ENCODE data around the gene DHX29. TPM values are rescaled to one million over a fixed set of nuclear protein-coding genes. Genes with fewer than 3 reads are reported as not detected.

Gene DHX29
- total RNA-seq, 1 experiment from 2014 or later, result 30.1 TPM

DNA sequence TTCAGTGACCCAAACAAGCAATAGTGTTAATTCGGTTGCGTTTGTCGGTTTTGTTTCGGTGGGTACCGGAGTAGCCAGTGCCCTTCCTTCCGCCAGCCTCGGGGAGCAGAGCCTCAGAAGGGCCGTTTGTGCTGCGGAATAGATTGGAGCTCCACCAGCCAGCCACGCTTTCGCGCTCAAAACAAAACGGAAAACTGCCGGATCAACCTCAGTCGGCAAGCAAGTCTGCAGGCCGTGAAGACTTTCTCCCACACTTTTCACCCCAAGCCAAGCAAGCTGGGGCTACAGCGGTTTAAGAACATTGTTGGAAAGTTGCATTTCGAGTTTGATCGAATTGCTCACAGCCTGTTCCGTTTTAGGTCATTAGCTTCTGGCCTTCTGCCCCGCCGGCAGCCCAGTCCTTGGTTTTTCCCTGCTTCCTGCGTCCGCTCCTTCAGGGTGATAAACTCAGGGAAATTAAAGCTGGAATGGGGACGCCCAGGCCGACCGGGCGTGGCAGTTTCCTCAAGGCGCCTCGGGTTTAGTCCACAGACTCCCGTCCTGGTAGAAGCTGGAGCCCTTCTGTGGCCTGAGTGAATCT lies 73.3 kb downstream of the DHX29 start:
- ATAC-seq, result 0 out of 2 replicates have a peak, but pooled peaks have one; percentile 20
- H3K4me1 ChIP-seq (ENCODE audit: control insufficient read depth, insufficient read depth, low read length), result peaks cover 12% of the 10 kb centered on the region
- ChIA-PET POLR2A (interaction anchor here (0.6 kb wide), 1 partner anchor 274 kb away, joined by 3 read pairs; no protein-coding TSS in a partner anchor), CTCF (interaction anchor here (0.6 kb wide), 1 partner anchor 1676 kb away, joined by 4 read pairs; no protein-coding TSS in a partner anchor)
- intact Hi-C loops (cut with micrococcal nuclease; ENCODE audit: unreplicated experiment), result no loop called here
- in situ Hi-C loops (cut with HindIII; ENCODE audit: low pct_unique_long_range_greater_than_20kb, low sequenced_read_pairs), result no loop called here
- BruUV-seq (replicated peaks), result no TSS peak
- H3K9me3 ChIP-seq (ENCODE audit: control insufficient read depth, insufficient read depth, low read depth, low read length), result no peaks in the 10 kb centered on the region
- H3K36me3 ChIP-seq (ENCODE audit: control insufficient read depth, insufficient read depth, low read length), result no peaks in the 10 kb centered on the region; the same call in 1 of the 2 replicates
- peak overlapping the region; percentile 72 for H3K27ac ChIP-seq (ENCODE audit: low read length)
- no peak for DNase-seq (ENCODE audit: low read depth, low spot score)
- peak overlapping the region; percentile 60 to 89 for H3K4me3 ChIP-seq (ENCODE audit: low read depth in 2 of 2, low read length in 2 of 2)
- peaks cover 3% of the 10 kb centered on the region; the same call in 1 of the 2 replicates for H3K27me3 ChIP-seq (ENCODE audit: control insufficient read depth, insufficient read depth, low read length)
- TF ChIP-seq TCF7L2 (IDR thresholded peaks at IDR 0.05; ENCODE audit: low read depth, low read length) (no peak), SIN3A (IDR thresholded peaks at IDR 0.05; ENCODE audit: borderline replicate concordance, insufficient read depth, low read depth, low read length) (no peak), POLR2AphosphoS5 (IDR thresholded peaks at IDR 0.05; ENCODE audit: low read depth, low read length) (no peak)
- TF ChIP-seq, protein P1, sequence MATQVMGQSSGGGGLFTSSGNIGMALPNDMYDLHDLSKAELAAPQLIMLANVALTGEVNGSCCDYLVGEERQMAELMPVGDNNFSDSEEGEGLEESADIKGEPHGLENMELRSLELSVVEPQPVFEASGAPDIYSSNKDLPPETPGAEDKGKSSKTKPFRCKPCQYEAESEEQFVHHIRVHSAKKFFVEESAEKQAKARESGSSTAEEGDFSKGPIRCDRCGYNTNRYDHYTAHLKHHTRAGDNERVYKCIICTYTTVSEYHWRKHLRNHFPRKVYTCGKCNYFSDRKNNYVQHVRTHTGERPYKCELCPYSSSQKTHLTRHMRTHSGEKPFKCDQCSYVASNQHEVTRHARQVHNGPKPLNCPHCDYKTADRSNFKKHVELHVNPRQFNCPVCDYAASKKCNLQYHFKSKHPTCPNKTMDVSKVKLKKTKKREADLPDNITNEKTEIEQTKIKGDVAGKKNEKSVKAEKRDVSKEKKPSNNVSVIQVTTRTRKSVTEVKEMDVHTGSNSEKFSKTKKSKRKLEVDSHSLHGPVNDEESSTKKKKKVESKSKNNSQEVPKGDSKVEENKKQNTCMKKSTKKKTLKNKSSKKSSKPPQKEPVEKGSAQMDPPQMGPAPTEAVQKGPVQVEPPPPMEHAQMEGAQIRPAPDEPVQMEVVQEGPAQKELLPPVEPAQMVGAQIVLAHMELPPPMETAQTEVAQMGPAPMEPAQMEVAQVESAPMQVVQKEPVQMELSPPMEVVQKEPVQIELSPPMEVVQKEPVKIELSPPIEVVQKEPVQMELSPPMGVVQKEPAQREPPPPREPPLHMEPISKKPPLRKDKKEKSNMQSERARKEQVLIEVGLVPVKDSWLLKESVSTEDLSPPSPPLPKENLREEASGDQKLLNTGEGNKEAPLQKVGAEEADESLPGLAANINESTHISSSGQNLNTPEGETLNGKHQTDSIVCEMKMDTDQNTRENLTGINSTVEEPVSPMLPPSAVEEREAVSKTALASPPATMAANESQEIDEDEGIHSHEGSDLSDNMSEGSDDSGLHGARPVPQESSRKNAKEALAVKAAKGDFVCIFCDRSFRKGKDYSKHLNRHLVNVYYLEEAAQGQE (IDR thresholded peaks at IDR 0.05; ENCODE audit: insufficient read depth in 1 of 2, low read depth in 2 of 2, low read length in 1 of 2), result no peak
- TF ChIP-seq, protein P2, sequence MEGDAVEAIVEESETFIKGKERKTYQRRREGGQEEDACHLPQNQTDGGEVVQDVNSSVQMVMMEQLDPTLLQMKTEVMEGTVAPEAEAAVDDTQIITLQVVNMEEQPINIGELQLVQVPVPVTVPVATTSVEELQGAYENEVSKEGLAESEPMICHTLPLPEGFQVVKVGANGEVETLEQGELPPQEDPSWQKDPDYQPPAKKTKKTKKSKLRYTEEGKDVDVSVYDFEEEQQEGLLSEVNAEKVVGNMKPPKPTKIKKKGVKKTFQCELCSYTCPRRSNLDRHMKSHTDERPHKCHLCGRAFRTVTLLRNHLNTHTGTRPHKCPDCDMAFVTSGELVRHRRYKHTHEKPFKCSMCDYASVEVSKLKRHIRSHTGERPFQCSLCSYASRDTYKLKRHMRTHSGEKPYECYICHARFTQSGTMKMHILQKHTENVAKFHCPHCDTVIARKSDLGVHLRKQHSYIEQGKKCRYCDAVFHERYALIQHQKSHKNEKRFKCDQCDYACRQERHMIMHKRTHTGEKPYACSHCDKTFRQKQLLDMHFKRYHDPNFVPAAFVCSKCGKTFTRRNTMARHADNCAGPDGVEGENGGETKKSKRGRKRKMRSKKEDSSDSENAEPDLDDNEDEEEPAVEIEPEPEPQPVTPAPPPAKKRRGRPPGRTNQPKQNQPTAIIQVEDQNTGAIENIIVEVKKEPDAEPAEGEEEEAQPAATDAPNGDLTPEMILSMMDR (IDR thresholded peaks at IDR 0.05), result no peak

DNA sequence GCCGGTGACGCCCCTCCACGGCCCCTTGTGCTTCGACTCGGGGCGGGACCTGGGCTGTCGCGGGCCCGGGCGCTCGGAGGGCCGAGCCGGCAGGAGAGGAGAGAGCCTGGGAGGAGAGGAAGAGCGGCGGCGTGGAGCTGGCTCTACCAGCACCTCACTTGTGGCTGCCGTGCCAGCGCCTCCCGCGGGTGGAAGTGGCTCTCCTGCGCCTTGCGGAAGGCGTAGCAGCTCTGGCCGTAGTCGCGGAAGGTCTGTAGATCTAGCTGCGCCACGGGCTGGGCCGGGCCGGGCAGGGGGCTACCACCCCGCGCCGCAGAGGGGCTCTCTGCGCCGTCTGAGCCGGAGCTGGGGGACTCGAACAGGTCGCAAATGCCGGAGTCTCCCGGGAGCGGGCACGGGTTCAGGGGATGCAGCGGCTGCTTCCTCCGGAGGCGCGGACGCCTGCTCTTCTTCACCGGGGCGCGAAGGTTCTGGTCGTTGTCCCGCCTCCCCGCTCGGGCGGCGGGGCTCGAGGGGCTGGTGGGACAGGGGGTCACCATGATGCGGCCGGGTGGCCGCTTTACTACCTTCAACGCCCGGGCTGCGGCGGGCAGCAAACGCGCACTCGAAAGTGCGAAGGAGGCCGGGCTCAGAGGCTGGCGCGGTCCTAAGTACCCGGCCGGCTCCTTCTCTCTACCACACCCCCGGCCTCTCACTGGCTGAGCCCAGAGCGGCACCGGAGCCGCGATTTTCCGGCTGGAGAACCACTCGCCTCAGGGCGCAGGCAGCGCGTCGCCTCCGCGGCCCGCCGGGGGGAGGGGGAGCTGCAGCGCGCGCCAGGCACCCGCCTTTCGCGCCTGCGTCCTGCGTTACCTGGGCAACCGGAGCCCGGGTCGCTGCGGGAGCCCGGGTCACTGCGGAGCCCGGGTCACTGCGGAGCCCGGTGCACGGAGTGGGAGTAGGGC lies 74.2 kb downstream of the DHX29 start, which contains the start of gene CCNO:
Gene CCNO (minus strand): TSS at position 624 of the 944 bp plus-strand sequence. CDS start 85 bp downstream, at position 539.
- intact Hi-C loops (cut with micrococcal nuclease; ENCODE audit: unreplicated experiment) (no loop called here), in situ Hi-C loops (cut with HindIII; ENCODE audit: low pct_unique_long_range_greater_than_20kb, low sequenced_read_pairs) (no loop called here)
- peak within 1 kb of the TSS; percentile 60 to 89 for H3K4me3 ChIP-seq (ENCODE audit: low read depth in 2 of 2, low read length in 2 of 2)
- peaks cover 12% of the 10 kb centered on the region for H3K4me1 ChIP-seq (ENCODE audit: control insufficient read depth, insufficient read depth, low read length)
- ATAC-seq, result peak; percentile 91
- DNase-seq (ENCODE audit: low read depth, low spot score), result no peak
- peaks cover 3% of the 10 kb centered on the region; the same call in 1 of the 2 replicates for H3K27me3 ChIP-seq (ENCODE audit: control insufficient read depth, insufficient read depth, low read length)
- H3K9me3 ChIP-seq (ENCODE audit: control insufficient read depth, insufficient read depth, low read depth, low read length), result no peaks in the 10 kb centered on the region
- ChIA-PET CTCF (interaction anchor here (0.7 to 1.2 kb wide), 2 partner anchors 43 to 958 kb away, joined by 4 to 16 read pairs; no protein-coding TSS in a partner anchor), POLR2A (interaction anchor here (0.6 kb wide), 1 partner anchor 275 kb away, joined by 3 read pairs; no protein-coding TSS in a partner anchor)
- BruUV-seq (replicated peaks), result no TSS peak
- no peaks in the 10 kb centered on the region; the same call in 1 of the 2 replicates for H3K36me3 ChIP-seq (ENCODE audit: control insufficient read depth, insufficient read depth, low read length)
- peak within 1 kb of the TSS; percentile 72 for H3K27ac ChIP-seq (ENCODE audit: low read length)
- peak; percentile 19; the same call in 1 of the 2 replicates for TF ChIP-seq POLR2AphosphoS5 (IDR thresholded peaks at IDR 0.05; ENCODE audit: low read depth, low read length)
- TF ChIP-seq, protein P1 (IDR thresholded peaks at IDR 0.05; ENCODE audit: insufficient read depth in 1 of 2, low read depth in 2 of 2, low read length in 1 of 2), result no peak
- peak; percentile 65; the same call in 1 of the 2 replicates for TF ChIP-seq SIN3A (IDR thresholded peaks at IDR 0.05; ENCODE audit: borderline replicate concordance, insufficient read depth, low read depth, low read length)

Measured in Panc1 (cell line).